Vagina (tissue), 2 donors: ENCODE data around the gene TPP1. TPM values are rescaled to one million over a fixed set of nuclear protein-coding genes. Genes with fewer than 3 reads are reported as not detected.

ENCODE experiments used
- DNase-seq, 2 donors: peaks; one replicate each; pipeline ENCODE4 v3.0.0-alpha.2; 2017; ENCODE audit errors: extremely low spot score in 2 of 2
- H3K27ac ChIP-seq: fragments of 200-600 bp; sonication (generic); one replicate; pipeline ENCODE4 v1.5.1; 2019
- H3K27me3 ChIP-seq: fragments of 200-600 bp; sonication (generic); one replicate; pipeline ENCODE4 v1.5.1; 2019
- H3K36me3 ChIP-seq, 2 donors: fragments of 200-600 bp; sonication (generic); one replicate each; pipeline ENCODE4 v1.5.1; 2017 to 2019
- H3K4me1 ChIP-seq: fragments of 200-600 bp; sonication (generic); one replicate; pipeline ENCODE4 v1.5.1; 2019
- H3K4me3 ChIP-seq, 2 donors: fragments of 200-600 bp; sonication (generic); 1 replicate in 1 of 2; 2 replicates in 1 of 2; pipeline ENCODE4 v1.5.1; 2016 to 2019
- H3K9me3 ChIP-seq: fragments of 200-600 bp; sonication (generic); one replicate; pipeline ENCODE4 v1.5.1; 2019
- POLR2A ChIP-seq, 2 donors: fragments of 450-650 bp; IDR thresholded peaks; one replicate each; pipeline ENCODE4 v1.6.1; 2017; ENCODE audit warnings: antibody characterized with exemption in 2 of 2, mild to moderate bottlenecking in 2 of 2, moderate library complexity in 2 of 2
- POLR2AphosphoS5 ChIP-seq, 2 donors: sonication (generic); formaldehyde crosslinking; IDR thresholded peaks; one replicate each; pipeline ENCODE4 v1.9.0; 2017; ENCODE audit warnings: antibody characterized with exemption in 2 of 2, mild to moderate bottlenecking in 2 of 2, low read depth in 1 of 2; ENCODE audit not compliant: insufficient read depth in 1 of 2
- intact Hi-C: fragments of 100-400 bp; cut with DNase I; formaldehyde crosslinking; loops from one replicate; pipeline ENCODE4 v1.15.1; 2023
- total RNA-seq: library from RNA; depleted of rRNA; stranded (reverse); fragments of >200 nt; gene quantifications from one replicate; pipeline ENCODE4 v1.2.3, GENCODE V29; 2016
- TF ChIP-seq, protein P1 (sequence below), 3 experiments: fragments of 450-650 bp in 2 of 3; fragments of 200-600 bp in 1 of 3; sonication (generic) in 1 of 3; IDR thresholded peaks; one replicate each; pipeline ENCODE4 v1.5.1; 2017 to 2019; ENCODE audit warnings: antibody characterized with exemption in 3 of 3, mild to moderate bottlenecking in 2 of 3, moderate library complexity in 2 of 3

The TPP1 gene
- total RNA-seq, 1 donor from 2014 or later: 77.3 TPM

DNA sequence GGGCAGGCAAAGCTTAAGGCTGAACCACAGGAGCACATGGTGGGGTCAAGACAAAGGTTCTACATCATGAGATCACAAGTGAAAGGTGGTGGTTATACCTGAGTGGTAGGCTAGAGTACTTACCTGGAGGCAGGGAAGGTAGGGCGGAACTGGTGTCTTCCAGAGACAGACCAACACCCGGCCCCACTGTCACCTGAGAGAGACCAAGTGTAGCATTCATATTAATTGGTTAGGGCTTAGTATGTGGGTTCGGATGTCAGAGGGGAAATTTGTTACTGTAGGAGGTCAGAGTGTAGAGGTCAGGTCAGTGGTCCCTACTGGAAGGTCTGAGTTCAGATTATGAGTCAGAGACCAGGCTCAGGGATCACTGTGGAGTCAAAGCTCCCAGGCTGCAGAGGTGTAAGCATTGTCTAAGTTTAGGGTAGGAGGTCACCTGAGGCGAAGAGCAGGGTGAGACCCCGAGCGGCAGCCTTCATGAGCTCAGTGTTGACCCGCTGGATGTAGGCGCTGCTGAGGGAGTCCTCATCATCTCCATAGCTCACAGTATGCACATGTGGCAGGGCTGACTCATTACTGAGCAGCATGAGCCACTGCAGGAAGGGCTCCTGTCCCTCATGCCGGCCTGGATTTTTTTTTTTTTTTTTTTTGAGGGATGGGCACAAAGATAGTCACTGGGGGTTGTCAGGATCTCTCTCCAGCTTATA, 3.2 kb downstream of the TPP1 start:
- H3K4me1 ChIP-seq: peaks cover 32% of the 10 kb centered on the region
- DNase-seq: no peak
- H3K36me3 ChIP-seq: peaks cover 0 to 6% of the 10 kb centered on the region in 2 donors
- H3K27ac ChIP-seq: no peak overlapping the region
- H3K27me3 ChIP-seq: no peaks in the 10 kb centered on the region
- no peaks in the 10 kb centered on the region for H3K9me3 ChIP-seq
- no peak overlapping the region for H3K4me3 ChIP-seq
- TF ChIP-seq POLR2A (IDR thresholded peaks at IDR 0.05): no peak
- TF ChIP-seq, protein P1, sequence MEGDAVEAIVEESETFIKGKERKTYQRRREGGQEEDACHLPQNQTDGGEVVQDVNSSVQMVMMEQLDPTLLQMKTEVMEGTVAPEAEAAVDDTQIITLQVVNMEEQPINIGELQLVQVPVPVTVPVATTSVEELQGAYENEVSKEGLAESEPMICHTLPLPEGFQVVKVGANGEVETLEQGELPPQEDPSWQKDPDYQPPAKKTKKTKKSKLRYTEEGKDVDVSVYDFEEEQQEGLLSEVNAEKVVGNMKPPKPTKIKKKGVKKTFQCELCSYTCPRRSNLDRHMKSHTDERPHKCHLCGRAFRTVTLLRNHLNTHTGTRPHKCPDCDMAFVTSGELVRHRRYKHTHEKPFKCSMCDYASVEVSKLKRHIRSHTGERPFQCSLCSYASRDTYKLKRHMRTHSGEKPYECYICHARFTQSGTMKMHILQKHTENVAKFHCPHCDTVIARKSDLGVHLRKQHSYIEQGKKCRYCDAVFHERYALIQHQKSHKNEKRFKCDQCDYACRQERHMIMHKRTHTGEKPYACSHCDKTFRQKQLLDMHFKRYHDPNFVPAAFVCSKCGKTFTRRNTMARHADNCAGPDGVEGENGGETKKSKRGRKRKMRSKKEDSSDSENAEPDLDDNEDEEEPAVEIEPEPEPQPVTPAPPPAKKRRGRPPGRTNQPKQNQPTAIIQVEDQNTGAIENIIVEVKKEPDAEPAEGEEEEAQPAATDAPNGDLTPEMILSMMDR (IDR thresholded peaks at IDR 0.05): no peak
- TF ChIP-seq POLR2AphosphoS5 (IDR thresholded peaks at IDR 0.05; ENCODE audit: insufficient read depth in 1 of 2, low read depth in 1 of 2): no peak
- intact Hi-C loops: no loop called here

DNA sequence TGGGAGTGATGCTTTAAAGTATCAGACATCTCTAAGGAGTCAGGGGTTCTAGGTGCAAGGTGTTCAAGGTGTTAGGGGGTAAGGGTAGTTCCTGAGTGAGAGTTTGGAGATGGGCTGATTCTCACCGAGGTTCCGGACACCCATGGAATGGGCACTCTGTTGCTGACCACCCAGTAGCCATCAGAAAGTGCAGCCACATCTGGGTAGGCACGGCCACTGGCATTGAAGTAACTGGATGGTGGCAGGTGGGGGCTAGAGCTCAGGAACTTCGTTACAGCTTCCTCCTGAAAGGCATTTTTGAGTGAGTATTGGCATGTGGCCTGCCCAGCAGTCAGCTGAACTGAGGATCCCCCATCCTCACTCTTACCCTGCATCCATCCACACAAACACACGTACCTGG, 4.2 kb downstream of the TPP1 start:
- Histone ChIP-seq H3K4me3 (no peak overlapping the region), H3K9me3 (no peaks in the 10 kb centered on the region), H3K4me1 (peaks cover 40% of the 10 kb centered on the region), H3K36me3 (peaks cover 0 to 13% of the 10 kb centered on the region in 2 donors), H3K27me3 (no peaks in the 10 kb centered on the region), H3K27ac (no peak overlapping the region)
- no peak for DNase-seq
- intact Hi-C loops: no loop called here
- TF ChIP-seq POLR2AphosphoS5 (IDR thresholded peaks at IDR 0.05; ENCODE audit: insufficient read depth in 1 of 2, low read depth in 1 of 2): no peak
- TF ChIP-seq POLR2A (IDR thresholded peaks at IDR 0.05): no peak
- TF ChIP-seq, protein P1 (IDR thresholded peaks at IDR 0.05): no peak

DNA sequence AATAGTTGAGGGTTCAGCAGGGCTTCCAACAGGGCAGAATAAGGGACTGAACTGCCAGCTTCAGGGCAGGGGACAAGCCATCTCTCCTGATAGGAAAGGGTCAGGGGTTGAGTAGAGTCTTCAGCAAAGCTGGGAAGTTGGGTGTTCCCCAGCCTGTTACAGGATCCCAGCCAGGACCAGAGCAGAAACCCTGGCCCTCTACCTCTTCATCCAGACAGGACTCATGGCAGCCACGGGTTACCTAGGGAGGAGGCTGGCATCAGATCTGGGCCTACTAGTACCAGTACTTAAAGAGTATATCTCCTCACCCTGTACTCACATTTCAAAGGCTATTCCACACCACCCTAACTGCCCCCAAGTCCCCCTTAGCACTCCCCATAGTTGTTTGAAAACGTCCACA, 4.8 kb downstream of the TPP1 start:
- TF ChIP-seq POLR2A (IDR thresholded peaks at IDR 0.05): no peak
- TF ChIP-seq, protein P1 (IDR thresholded peaks at IDR 0.05): no peak
- no peak for TF ChIP-seq POLR2AphosphoS5 (IDR thresholded peaks at IDR 0.05; ENCODE audit: insufficient read depth in 1 of 2, low read depth in 1 of 2)
- Histone ChIP-seq H3K4me3 (no peak overlapping the region), H3K27ac (no peak overlapping the region), H3K36me3 (peaks cover 0 to 19% of the 10 kb centered on the region in 2 donors), H3K9me3 (no peaks in the 10 kb centered on the region), H3K27me3 (no peaks in the 10 kb centered on the region), H3K4me1 (peaks cover 35% of the 10 kb centered on the region)
- DNase-seq: no peak
- intact Hi-C loops: no loop called here

DNA sequence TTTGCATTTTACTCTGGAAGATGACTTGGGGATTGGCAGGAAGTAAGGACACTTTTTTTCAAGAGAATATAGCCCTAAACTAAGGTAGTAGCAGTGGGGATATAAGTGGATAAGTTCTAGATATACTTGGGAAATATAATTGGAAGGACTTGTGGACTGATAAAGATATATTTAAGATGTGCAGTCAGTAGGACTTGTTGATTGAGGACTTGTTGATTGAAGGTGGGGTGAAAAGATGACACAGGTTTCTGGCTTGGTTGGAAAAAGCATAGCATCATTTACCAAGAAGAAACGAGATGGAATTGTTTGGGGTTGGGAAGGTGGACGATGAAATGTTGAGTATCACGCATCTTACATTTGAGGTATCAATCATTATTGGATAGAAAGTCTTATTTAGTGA, 5.7 kb downstream of the TPP1 start:
- intact Hi-C loops: no loop called here
- H3K4me1 ChIP-seq: peaks cover 35% of the 10 kb centered on the region
- H3K4me3 ChIP-seq: peak overlapping the region in 1 of 2 donors; percentile 86
- no peaks in the 10 kb centered on the region for H3K9me3 ChIP-seq
- H3K27me3 ChIP-seq: no peaks in the 10 kb centered on the region
- no peak for DNase-seq
- peak overlapping the region; percentile 95 for H3K27ac ChIP-seq
- peaks cover 0 to 29% of the 10 kb centered on the region in 2 donors for H3K36me3 ChIP-seq
- TF ChIP-seq POLR2AphosphoS5 (IDR thresholded peaks at IDR 0.05; ENCODE audit: insufficient read depth in 1 of 2, low read depth in 1 of 2) (no peak), POLR2A (IDR thresholded peaks at IDR 0.05) (no peak)
- TF ChIP-seq, protein P1 (IDR thresholded peaks at IDR 0.05): no peak
